ENCODE results near the gene MRPL1.
A peak's percentile ranks its signal among the peaks of the same experiment; 100 is the strongest.
"Not testable (repeated sequence)": the region's sequence is repeated elsewhere in the genome, so short reads cannot be mapped to it uniquely, and the experiment has no call there.

Gene MRPL1

GRCh38 chr4:77852892-77853495, 9.6 kb upstream of the MRPL1 start:
- DNase-seq: no peak

GRCh38 chr4:77854431-77855111, 8.1 kb upstream of the MRPL1 start:
- no peak for DNase-seq

- DNase-seq: no peak
Observed at GRCh38 chr4:77856152-77856551, 6.5 kb upstream of the MRPL1 start.

GRCh38 chr4:77859256-77859655, 3.4 kb upstream of the MRPL1 start:
- DNase-seq: no peak

GRCh38 chr4:77861495-77861894, 1.1 kb upstream of the MRPL1 start:
- DNase-seq: no peak

- not testable (repeated sequence) for DNase-seq
Observed at GRCh38 chr4:77863341-77863740, 711 bp downstream of the MRPL1 start.

GRCh38 chr4:77865259-77865658, 2.6 kb downstream of the MRPL1 start:
- no peak for DNase-seq

GRCh38 chr4:77872723-77873445, 10.3 kb downstream of the MRPL1 start:
- no peak for DNase-seq

- DNase-seq: no peak
Observed at GRCh38 chr4:77877167-77877566, 14.5 kb downstream of the MRPL1 start.

GRCh38 chr4:77877771-77878565, 15.3 kb downstream of the MRPL1 start:
- no peak for DNase-seq

- DNase-seq: no peak
Observed at GRCh38 chr4:77880784-77881183, 18.2 kb downstream of the MRPL1 start.

- DNase-seq: peak in 1 of 2 experiments; percentile 32
Observed at GRCh38 chr4:77881460-77882295, 19.0 kb downstream of the MRPL1 start.

- no peak for DNase-seq
Observed at GRCh38 chr4:77893451-77893850, 30.8 kb downstream of the MRPL1 start.

- no peak for DNase-seq
Observed at GRCh38 chr4:77899607-77900006, 37.0 kb downstream of the MRPL1 start.

- no peak for DNase-seq
Observed at GRCh38 chr4:77903186-77903585, 40.6 kb downstream of the MRPL1 start.

GRCh38 chr4:77905651-77906263, 43.1 kb downstream of the MRPL1 start:
- no peak for DNase-seq

GRCh38 chr4:77910676-77911075, 48.0 kb downstream of the MRPL1 start:
- DNase-seq: no peak

GRCh38 chr4:77911091-77911490, 48.5 kb downstream of the MRPL1 start:
- DNase-seq: no peak

- no peak for DNase-seq
Observed at GRCh38 chr4:77911842-77912450, 49.3 kb downstream of the MRPL1 start.

GRCh38 chr4:77913348-77913747, 50.7 kb downstream of the MRPL1 start:
- DNase-seq: no peak

- DNase-seq: no peak
Observed at GRCh38 chr4:77917075-77917474, 54.4 kb downstream of the MRPL1 start.

All from NCI-H446 (cell line).